B cell (primary cell): ENCODE measurements around the gene PRDX2. TPM values are rescaled to one million over a fixed set of nuclear protein-coding genes. Genes with fewer than 3 reads are reported as not detected.

Experiments
- ATAC-seq: fragments of 200-7000 bp; cut with Tn5 transposase; one replicate; pipeline ENCODE4 v1.10.0; 2021; ENCODE audit warnings: low read depth, mild to moderate bottlenecking, moderate number of reproducible peaks, moderate library complexity
- CTCF ChIA-PET: fragments of 350-600 bp; sonication (Branson Sonifier 250); formaldehyde crosslinking; loops from one replicate; lab custom pipeline; 2021; ENCODE audit warnings: antibody characterized with exemption, inconsistent platforms; lab: Charles Lee
- POLR2A ChIA-PET: fragments of 350-600 bp; sonication (Branson Sonifier 250); formaldehyde crosslinking; loops from one replicate; lab custom pipeline; 2021; ENCODE audit warnings: antibody characterized with exemption; lab: Charles Lee
- DNase-seq: peaks from one replicate; pipeline ENCODE4 v3.0.0; 2013
- H2AFZ ChIP-seq: 2 replicates; pipeline ENCODE4 v1.6.1; 2012; ENCODE audit warnings: mild to moderate bottlenecking, low read depth, low read length; ENCODE audit not compliant: insufficient read depth, poor library complexity, severe bottlenecking
- H3K27ac ChIP-seq, 2 donors: 1 replicate in 1 of 2; 2 replicates in 1 of 2; pipeline ENCODE4 v1.5.1; 2012 to 2013; ENCODE audit warnings: low read length in 2 of 2, mild to moderate bottlenecking in 2 of 2, moderate library complexity in 1 of 2
- H3K27me3 ChIP-seq, 4 experiments: fragments of 200-600 bp in 1 of 4; sonication (generic) in 1 of 4; replicated peaks in 1 of 4; 1 replicate in 2 of 4; 2 replicates in 2 of 4; pipeline versions ENCODE4 v1.6.1 to v1.7.0; 2013 to 2016; ENCODE audit warnings: low read length in 3 of 4, mild to moderate bottlenecking in 2 of 4, mixed read lengths in 1 of 4, moderate library complexity in 1 of 4; ENCODE audit not compliant: insufficient read depth in 4 of 4, control insufficient read depth in 3 of 4; ENCODE audit errors: control extremely low read depth in 1 of 4
- H3K36me3 ChIP-seq, 2 experiments: replicated peaks in 1 of 2; 1 replicate in 1 of 2; 2 replicates in 1 of 2; pipeline versions ENCODE4 v1.6.1 to v1.7.1; 2013; ENCODE audit warnings: low read length in 1 of 2; ENCODE audit not compliant: insufficient read depth in 2 of 2, control insufficient read depth in 1 of 2; ENCODE audit errors: control extremely low read depth in 1 of 2, extremely low read depth in 1 of 2
- H3K4me1 ChIP-seq, 2 donors: fragments of 200-600 bp in 1 of 2; sonication (generic) in 1 of 2; 1 replicate in 1 of 2; 2 replicates in 1 of 2; pipeline versions ENCODE4 v1.5.1 to v1.6.1; 2013 to 2017; ENCODE audit warnings: low read length in 2 of 2; ENCODE audit not compliant: control insufficient read depth in 2 of 2, insufficient read depth in 2 of 2
- H3K4me2 ChIP-seq: replicated peaks from 2 replicates; pipeline ENCODE3; 2012; ENCODE audit warnings: mild to moderate bottlenecking, low read depth, low read length; ENCODE audit not compliant: poor library complexity, severe bottlenecking
- H3K4me3 ChIP-seq, 5 experiments: fragments of 200-600 bp in 1 of 5; sonication (generic) in 1 of 5; 1 replicate in 3 of 5; 2 replicates in 2 of 5; pipeline versions ENCODE4 v1.5.1 to v1.7.0; 2011 to 2016; ENCODE audit warnings: low read length in 4 of 5, mild to moderate bottlenecking in 4 of 5, low read depth in 2 of 5, control low read depth in 1 of 5, moderate library complexity in 1 of 5; ENCODE audit not compliant: insufficient read depth in 1 of 5; ENCODE audit errors: control extremely low read depth in 1 of 5, extremely low read depth in 1 of 5
- H3K79me2 ChIP-seq: fragments of 200-600 bp; sonication (generic); one replicate; pipeline ENCODE4 v1.6.0; 2016; ENCODE audit warnings: low read length; ENCODE audit not compliant: control insufficient read depth, insufficient read depth
- H3K9ac ChIP-seq: fragments of 200-600 bp; sonication (generic); 2 replicates; pipeline ENCODE4 v1.6.1; 2017; ENCODE audit warnings: mild to moderate bottlenecking, low read length, moderate library complexity
- H3K9me3 ChIP-seq, 3 donors: one replicate each; pipeline versions ENCODE4 v1.6.1 to v1.7.1; 2013; ENCODE audit warnings: low read length in 2 of 3; ENCODE audit not compliant: control insufficient read depth in 2 of 3, insufficient read depth in 1 of 3; ENCODE audit errors: control extremely low read depth in 1 of 3
- H4K20me1 ChIP-seq: 2 replicates; pipeline ENCODE4 v1.6.0; 2012; ENCODE audit warnings: mild to moderate bottlenecking, low read length; ENCODE audit not compliant: insufficient read depth, control insufficient read depth, poor library complexity, severe bottlenecking
- H3K27ac Mint-ChIP-seq: one replicate; pipeline ENCODE4 v1.8.0; 2021; ENCODE audit warnings: mixed read lengths
- H3K27me3 Mint-ChIP-seq: one replicate; pipeline ENCODE4 v1.8.0; 2021; ENCODE audit warnings: mixed read lengths
- H3K4me1 Mint-ChIP-seq: one replicate; pipeline ENCODE4 v1.8.0; 2021; ENCODE audit warnings: mixed read lengths
- H3K4me3 Mint-ChIP-seq: one replicate; pipeline ENCODE4 v1.8.0; 2021; ENCODE audit warnings: mixed read lengths
- H3K9me3 Mint-ChIP-seq: one replicate; pipeline ENCODE4 v1.8.0; 2022; ENCODE audit warnings: mixed read lengths; ENCODE audit not compliant: insufficient read depth
- EZH2 ChIP-seq: IDR thresholded peaks from 2 replicates; pipeline ENCODE4 v1.6.1; 2012; ENCODE audit warnings: borderline replicate concordance, low read depth, mild to moderate bottlenecking, moderate library complexity, low read length; ENCODE audit not compliant: insufficient read depth, poor library complexity, severe bottlenecking
- WGBS: methylation state at CpG from one replicate; pipeline ENCODE4 v1.1.5; 2013; ENCODE audit warnings: missing lambda C conversion rate; ENCODE audit not compliant: insufficient coverage; 5-methylcytosine and 5-hydroxymethylcytosine counted together
- intact Hi-C: fragments of 100-400 bp; cut with micrococcal nuclease; formaldehyde crosslinking; loops from one replicate; pipeline ENCODE4 v1.10.0; 2022
- polyA plus RNA-seq: library from polyadenylated mRNA; depleted of rRNA; stranded (reverse); fragments of >200 nt; gene quantifications from 2 replicates; pipeline ENCODE4 v1.2.3, GENCODE V29; 2012
- total RNA-seq, 2 donors: library from RNA; stranded (reverse); fragments of 120-200 nt in 1 of 2; gene quantifications; 1 replicate in 1 of 2; 2 replicates in 1 of 2; pipeline versions ENCODE4 v1.2.3 to v1.2.4, GENCODE V29; 2013 to 2022
- TF ChIP-seq, protein P1 (sequence below): fragments of 200-600 bp; IDR thresholded peaks from one replicate; pipeline ENCODE4 v1.8.0; 2022; ENCODE audit warnings: antibody characterized with exemption, mild to moderate bottlenecking

The PRDX2 gene
- total and polyA plus RNA-seq, 2 donors (not counting 1 experiment from before 2014, with no cell fraction given), result 45.5 to 66.1 TPM

DNA sequence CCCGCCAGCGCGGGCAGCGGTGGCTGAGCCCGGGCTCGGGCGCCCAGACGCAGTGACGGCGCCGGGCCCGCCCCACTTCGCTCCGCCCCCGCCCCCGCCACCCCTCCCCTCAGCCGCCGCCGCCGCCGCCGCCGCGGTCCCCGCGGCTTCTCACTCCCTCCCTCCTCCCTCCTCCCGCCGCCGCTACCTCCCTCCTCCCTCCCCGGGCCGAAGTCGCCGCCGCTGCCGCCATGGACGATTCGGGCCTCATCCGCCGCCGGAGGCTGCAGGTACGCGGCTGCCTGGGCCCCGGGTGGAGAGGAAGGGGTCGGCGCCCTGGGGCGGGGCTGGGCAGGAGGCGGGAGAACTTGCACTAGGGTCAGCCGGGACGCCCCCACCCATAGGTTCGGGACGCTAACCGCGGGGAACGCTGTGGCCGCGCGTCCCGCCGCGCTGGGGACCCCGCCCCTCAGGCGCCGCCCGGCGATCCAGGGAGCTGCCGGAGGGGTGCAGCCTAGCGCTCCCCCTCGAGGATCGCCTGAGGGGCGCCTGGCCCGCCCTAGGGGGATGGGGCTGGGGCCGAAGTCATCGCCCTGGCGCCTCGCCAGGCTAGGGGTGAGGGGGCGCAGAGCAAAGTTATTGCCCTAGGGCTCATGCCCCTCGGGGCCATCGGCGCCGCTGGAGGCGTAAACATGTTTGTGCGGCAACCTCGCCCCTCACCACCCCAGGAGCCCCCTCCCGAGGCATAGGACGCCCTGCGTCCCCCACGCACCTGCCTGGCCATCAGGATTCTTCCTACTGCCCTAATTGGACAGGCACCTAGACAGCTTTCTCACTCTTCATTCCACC, 32.4 kb upstream of the PRDX2 start:
- 4% methylated on average over 54 of the region's 87 CpGs for WGBS
- Mint-ChIP-seq H3K4me3 (peak overlapping the region; percentile 70), H3K27ac (peak overlapping the region; percentile 43), H3K9me3 (no peaks in the 10 kb centered on the region), H3K4me1 (peaks cover 35% of the 10 kb centered on the region), H3K27me3 (peaks cover 69% of the 10 kb centered on the region)
- H3K36me3 ChIP-seq, result no peaks in the 10 kb centered on the region
- peak overlapping the region; percentile 58 for H2AFZ ChIP-seq
- H3K4me1 ChIP-seq, result peaks cover 37 to 56% of the 10 kb centered on the region in 2 donors
- ATAC-seq, result peak; percentile 23
- no peaks in the 10 kb centered on the region for H4K20me1 ChIP-seq
- peaks cover 0 to 44% (median 7%) of the 10 kb centered on the region in 3 donors for H3K9me3 ChIP-seq
- peaks cover 3 to 94% (median 69%) of the 10 kb centered on the region in 4 experiments for H3K27me3 ChIP-seq
- H3K4me2 ChIP-seq, result peak overlapping the region; percentile 95
- peak overlapping the region in 4 of 5 experiments; percentile 20 to 54 (median 46) for H3K4me3 ChIP-seq
- H3K27ac ChIP-seq, result no peak overlapping the region
- ChIA-PET POLR2A (interaction anchor here (0.7 to 0.8 kb wide), 2 partner anchors 27 to 138 kb away, joined by 3 read pairs; partner anchors contain the start of genes FBXW9 and RNASEH2A), CTCF (interaction anchor here (0.6 to 1.0 kb wide), 4 partner anchors 13 to 91 kb away, joined by 3 to 5 read pairs (median 4); no protein-coding TSS in a partner anchor)
- peak; percentile 54 for DNase-seq
- intact Hi-C loops, result no loop called here
- H3K79me2 ChIP-seq, result no peaks in the 10 kb centered on the region
- peak overlapping the region; percentile 51 for H3K9ac ChIP-seq
- TF ChIP-seq, protein P1, sequence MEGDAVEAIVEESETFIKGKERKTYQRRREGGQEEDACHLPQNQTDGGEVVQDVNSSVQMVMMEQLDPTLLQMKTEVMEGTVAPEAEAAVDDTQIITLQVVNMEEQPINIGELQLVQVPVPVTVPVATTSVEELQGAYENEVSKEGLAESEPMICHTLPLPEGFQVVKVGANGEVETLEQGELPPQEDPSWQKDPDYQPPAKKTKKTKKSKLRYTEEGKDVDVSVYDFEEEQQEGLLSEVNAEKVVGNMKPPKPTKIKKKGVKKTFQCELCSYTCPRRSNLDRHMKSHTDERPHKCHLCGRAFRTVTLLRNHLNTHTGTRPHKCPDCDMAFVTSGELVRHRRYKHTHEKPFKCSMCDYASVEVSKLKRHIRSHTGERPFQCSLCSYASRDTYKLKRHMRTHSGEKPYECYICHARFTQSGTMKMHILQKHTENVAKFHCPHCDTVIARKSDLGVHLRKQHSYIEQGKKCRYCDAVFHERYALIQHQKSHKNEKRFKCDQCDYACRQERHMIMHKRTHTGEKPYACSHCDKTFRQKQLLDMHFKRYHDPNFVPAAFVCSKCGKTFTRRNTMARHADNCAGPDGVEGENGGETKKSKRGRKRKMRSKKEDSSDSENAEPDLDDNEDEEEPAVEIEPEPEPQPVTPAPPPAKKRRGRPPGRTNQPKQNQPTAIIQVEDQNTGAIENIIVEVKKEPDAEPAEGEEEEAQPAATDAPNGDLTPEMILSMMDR, result no peak
- no peak for TF ChIP-seq EZH2

DNA sequence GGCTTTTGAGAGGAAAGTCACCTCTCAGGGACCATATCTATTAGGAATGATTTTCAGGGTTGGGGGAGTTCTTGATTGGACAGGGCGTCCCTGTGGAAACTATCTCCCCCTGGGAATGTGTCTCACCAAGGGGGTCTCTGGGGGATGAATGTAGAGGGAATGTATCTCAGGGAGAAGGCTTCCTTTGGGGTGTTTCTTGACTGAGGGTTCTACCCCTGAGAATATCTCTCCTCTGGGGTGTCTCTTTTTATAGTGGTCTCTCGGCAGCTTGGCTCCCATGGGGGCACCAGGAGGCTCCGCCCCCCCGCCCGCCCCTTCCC, 31.8 kb upstream of the PRDX2 start:
- Mint-ChIP-seq H3K27me3 (peaks cover 74% of the 10 kb centered on the region), H3K9me3 (no peaks in the 10 kb centered on the region), H3K4me3 (peak overlapping the region; percentile 69), H3K27ac (peak overlapping the region; percentile 20), H3K4me1 (peaks cover 33% of the 10 kb centered on the region)
- no peak overlapping the region for H3K9ac ChIP-seq
- 6% methylated on average over 3 of the region's 5 CpGs for WGBS
- H3K79me2 ChIP-seq, result no peaks in the 10 kb centered on the region
- peak overlapping the region; percentile 95 for H3K4me2 ChIP-seq
- H3K4me3 ChIP-seq, result peak overlapping the region in 1 of 5 experiments; percentile 21
- H3K27me3 ChIP-seq, result peaks cover 3 to 93% (median 70%) of the 10 kb centered on the region in 4 experiments
- H3K4me1 ChIP-seq, result peaks cover 32 to 53% of the 10 kb centered on the region in 2 donors
- ATAC-seq, result no peak
- TF ChIP-seq, protein P1, result no peak
- TF ChIP-seq EZH2, result no peak
- DNase-seq, result peak; percentile 27
- no peak overlapping the region for H2AFZ ChIP-seq
- ChIA-PET CTCF (no interaction called here), POLR2A (no interaction called here)
- H4K20me1 ChIP-seq, result no peaks in the 10 kb centered on the region
- H3K27ac ChIP-seq, result no peak overlapping the region
- H3K36me3 ChIP-seq, result no peaks in the 10 kb centered on the region
- H3K9me3 ChIP-seq, result peaks cover 0 to 44% (median 7%) of the 10 kb centered on the region in 3 donors
- intact Hi-C loops, result no loop called here
